ENCODE results near the gene CELSR1. TPM values are rescaled to one million over a fixed set of nuclear protein-coding genes. Genes with fewer than 3 reads are reported as not detected.

CELSR1 gene
- total and polyA plus RNA-seq, 2 of the 13 experiments (the other 11 are each of a cell fraction or from before 2014, with no cell fraction given): 0.78 to 1.8 TPM

- TF ChIP-seq CREB1 (IDR thresholded peaks at IDR 0.05): peak; percentile 39; the same call in 1 of the 2 replicates
- TF ChIP-seq CREB1 (CRISPR knock-in tag; IDR thresholded peaks at IDR 0.05): no peak
- no peak for TF ChIP-seq RARA (CRISPR knock-in tag; IDR thresholded peaks at IDR 0.05)
- no peak for TF ChIP-seq ZNF558 (CRISPR knock-in tag; IDR thresholded peaks at IDR 0.05; ENCODE audit: borderline replicate concordance)
- TF ChIP-seq ATF2 (CRISPR knock-in tag; IDR thresholded peaks at IDR 0.05): no peak
- TF ChIP-seq PATZ1 (CRISPR knock-in tag; IDR thresholded peaks at IDR 0.05): no peak
Measured at GRCh38 chr22:46436595-46437175, 100.7 kb downstream of the CELSR1 start (continued).

- intact Hi-C loops (cut with micrococcal nuclease; ENCODE audit: unreplicated experiment) (no loop called here), in situ Hi-C loops (cut with HindIII; ENCODE audit: extremely low pct_ligation_motif_present, low pct_unique_long_range_greater_than_20kb) (no loop called here)
- H4K20me1 ChIP-seq (ENCODE audit: insufficient read depth, low read length): no peaks in the 10 kb centered on the region
- no peak overlapping the region for H3K4me2 ChIP-seq (ENCODE audit: low read depth, low read length)
- no TSS peak for BruUV-seq (replicated peaks)
- no peak overlapping the region for H3K4me3 ChIP-seq (replicated peaks in 1 of 3; ENCODE audit: insufficient read depth in 1 of 3, low read depth in 2 of 3, low read length in 3 of 3)
- DNase-seq (ENCODE audit: low spot score): no peak
- no peak overlapping the region for H3K9ac ChIP-seq (ENCODE audit: insufficient read depth, low read depth, low read length)
- peaks cover 63% of the 10 kb centered on the region for H3K4me1 ChIP-seq (ENCODE audit: insufficient read depth, low read length)
- no peaks in the 10 kb centered on the region for H3K27me3 ChIP-seq (ENCODE audit: control insufficient read depth in 1 of 2, insufficient read depth in 2 of 2, low read length in 2 of 2)
- H2AFZ ChIP-seq (ENCODE audit: low read length): no peak overlapping the region
- whole genome bisulfite sequencing (ENCODE audit: low lambda C conversion rate): 97% methylated on average over 15 of the region's 16 CpGs
- no peaks in the 10 kb centered on the region for H3K79me2 ChIP-seq (ENCODE audit: insufficient read depth, low read length)
- ChIA-PET CTCF (ENCODE audit: low intra/inter-chr PET ratio, low total read pairs) (no interaction called here), POLR2A (no interaction called here)
- H3K36me3 ChIP-seq (replicated peaks in 1 of 2; ENCODE audit: control insufficient read depth in 1 of 2, insufficient read depth in 2 of 2, low read length in 2 of 2): no peaks in the 10 kb centered on the region
- H3K9me3 ChIP-seq (ENCODE audit: low read length): no peaks in the 10 kb centered on the region
- FAIRE-seq: no peak
- no peak overlapping the region for H3K27ac ChIP-seq (ENCODE audit: extremely low read length, insufficient read depth, low read length)
- ATAC-seq: no peak
- TF ChIP-seq HNRNPL (IDR thresholded peaks at IDR 0.05; ENCODE audit: low read depth, low read length) (no peak), MYPOP (CRISPR knock-in tag; IDR thresholded peaks at IDR 0.05) (no peak), PRDM4 (CRISPR knock-in tag; IDR thresholded peaks at IDR 0.05; ENCODE audit: borderline replicate concordance) (no peak), ZNF766 (CRISPR knock-in tag; IDR thresholded peaks at IDR 0.05; ENCODE audit: borderline replicate concordance) (no peak), HOXA9 (CRISPR knock-in tag; IDR thresholded peaks at IDR 0.05; ENCODE audit: borderline replicate concordance) (no peak), RFX3 (CRISPR knock-in tag; IDR thresholded peaks at IDR 0.05) (no peak)
Measured at GRCh38 chr22:46433318-46433717, 104.1 kb downstream of the CELSR1 start.
